Parathyroid adenoma (tissue), 2 donors: ENCODE measurements around the gene HBA1.
A peak's percentile ranks its signal among the peaks of the same experiment; 100 is the strongest.
"Not testable (repeated sequence)": the region's sequence is repeated elsewhere in the genome, so short reads cannot be mapped to it uniquely, and the experiment has no call there.

Source experiments
- H2AFZ ChIP-seq: fragments of 300-600 bp; sonication (generic); one replicate; pipeline ENCODE4 v1.7.0; 2017; ENCODE audit warnings: antibody characterized with exemption, mild to moderate bottlenecking
- H3K27ac ChIP-seq: fragments of 300-600 bp; sonication (generic); one replicate; pipeline ENCODE4 v1.7.0; 2017
- H3K27me3 ChIP-seq: fragments of 300-600 bp; sonication (generic); one replicate; pipeline ENCODE4 v1.7.0; 2017; ENCODE audit warnings: low read length; ENCODE audit not compliant: control insufficient read depth, insufficient read depth
- H3K36me3 ChIP-seq: fragments of 300-600 bp; sonication (generic); one replicate; pipeline ENCODE4 v1.7.0; 2017; ENCODE audit warnings: low read length; ENCODE audit not compliant: control insufficient read depth, insufficient read depth
- H3K4me1 ChIP-seq: fragments of 300-600 bp; sonication (generic); one replicate; pipeline ENCODE4 v1.7.0; 2017; ENCODE audit warnings: control low read depth
- H3K4me2 ChIP-seq: fragments of 300-600 bp; sonication (generic); one replicate; pipeline ENCODE4 v1.7.0; 2017; ENCODE audit warnings: low read length
- H3K4me3 ChIP-seq: fragments of 300-600 bp; sonication (generic); one replicate; pipeline ENCODE4 v1.7.0; 2017; ENCODE audit warnings: low read depth, low read length
- H3K79me2 ChIP-seq: fragments of 300-600 bp; sonication (generic); one replicate; pipeline ENCODE4 v1.7.0; 2017; ENCODE audit warnings: control low read depth
- H3K9ac ChIP-seq: fragments of 300-600 bp; sonication (generic); one replicate; pipeline ENCODE4 v1.7.0; 2017; ENCODE audit warnings: mild to moderate bottlenecking
- H3K9me3 ChIP-seq: fragments of 300-600 bp; sonication (generic); one replicate; pipeline ENCODE4 v1.7.0; 2017; ENCODE audit warnings: low read length; ENCODE audit not compliant: control insufficient read depth
- TF ChIP-seq, protein P1 (sequence below): fragments of 300-600 bp; sonication (generic); IDR thresholded peaks from one replicate; pipeline ENCODE4 v1.7.0; 2017; ENCODE audit warnings: antibody characterized with exemption, mild to moderate bottlenecking
- donor health status: primary hyperparathyroidism.

HBA1 gene

DNA sequence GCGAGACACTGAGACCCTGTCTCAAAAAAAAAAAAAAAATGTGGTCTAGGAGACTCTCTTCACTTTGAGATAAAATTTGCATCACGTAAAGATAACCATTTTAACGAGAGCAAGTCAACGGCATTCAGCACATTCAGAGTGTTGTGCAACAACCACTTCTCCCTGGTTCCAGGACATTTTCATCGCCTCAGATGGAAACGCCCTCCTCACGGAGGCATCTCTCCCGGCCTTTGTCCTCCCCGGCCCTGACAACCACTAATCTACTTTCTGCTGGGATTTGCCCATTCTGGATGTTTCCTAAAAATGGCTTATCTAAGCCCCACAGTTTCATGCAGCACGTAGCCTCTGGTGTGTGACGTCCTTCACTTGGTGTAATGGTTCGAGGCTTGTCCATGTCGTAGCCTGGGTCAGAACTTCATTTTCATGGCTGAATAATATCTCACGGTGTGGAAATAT, 31.7 kb upstream of the HBA1 start:
- no peaks in the 10 kb centered on the region for H3K27me3 ChIP-seq
- H3K36me3 ChIP-seq: no peaks in the 10 kb centered on the region
- H3K27ac ChIP-seq: no peak overlapping the region
- peaks cover 5% of the 10 kb centered on the region for H3K4me1 ChIP-seq
- no peaks in the 10 kb centered on the region for H3K79me2 ChIP-seq
- TF ChIP-seq, protein P1, sequence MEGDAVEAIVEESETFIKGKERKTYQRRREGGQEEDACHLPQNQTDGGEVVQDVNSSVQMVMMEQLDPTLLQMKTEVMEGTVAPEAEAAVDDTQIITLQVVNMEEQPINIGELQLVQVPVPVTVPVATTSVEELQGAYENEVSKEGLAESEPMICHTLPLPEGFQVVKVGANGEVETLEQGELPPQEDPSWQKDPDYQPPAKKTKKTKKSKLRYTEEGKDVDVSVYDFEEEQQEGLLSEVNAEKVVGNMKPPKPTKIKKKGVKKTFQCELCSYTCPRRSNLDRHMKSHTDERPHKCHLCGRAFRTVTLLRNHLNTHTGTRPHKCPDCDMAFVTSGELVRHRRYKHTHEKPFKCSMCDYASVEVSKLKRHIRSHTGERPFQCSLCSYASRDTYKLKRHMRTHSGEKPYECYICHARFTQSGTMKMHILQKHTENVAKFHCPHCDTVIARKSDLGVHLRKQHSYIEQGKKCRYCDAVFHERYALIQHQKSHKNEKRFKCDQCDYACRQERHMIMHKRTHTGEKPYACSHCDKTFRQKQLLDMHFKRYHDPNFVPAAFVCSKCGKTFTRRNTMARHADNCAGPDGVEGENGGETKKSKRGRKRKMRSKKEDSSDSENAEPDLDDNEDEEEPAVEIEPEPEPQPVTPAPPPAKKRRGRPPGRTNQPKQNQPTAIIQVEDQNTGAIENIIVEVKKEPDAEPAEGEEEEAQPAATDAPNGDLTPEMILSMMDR: no peak
- no peak overlapping the region for H2AFZ ChIP-seq
- no peaks in the 10 kb centered on the region for H3K9me3 ChIP-seq
- no peak overlapping the region for H3K9ac ChIP-seq
- no peak overlapping the region for H3K4me2 ChIP-seq
- H3K4me3 ChIP-seq: no peak overlapping the region

DNA sequence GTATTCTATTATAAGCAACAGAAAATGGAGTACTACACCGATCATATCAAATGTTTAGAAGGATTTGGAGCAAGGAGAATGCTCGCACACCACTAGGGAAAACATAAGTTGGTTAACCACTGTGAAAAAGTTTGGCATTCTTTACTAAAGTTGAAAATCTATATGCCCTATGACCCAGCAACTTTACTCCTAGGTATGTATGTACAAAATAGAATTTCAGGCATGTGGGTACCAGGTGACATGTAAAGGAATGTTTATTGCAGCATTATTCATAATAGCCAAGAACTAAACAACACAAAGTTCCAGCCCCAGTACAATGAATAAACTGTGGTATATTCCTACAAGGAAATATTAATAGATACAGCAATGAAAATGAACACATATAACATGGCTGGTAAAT, 29.8 kb upstream of the HBA1 start:
- Histone ChIP-seq H2AFZ (no peak overlapping the region), H3K4me1 (peaks cover 5% of the 10 kb centered on the region), H3K9ac (no peak overlapping the region), H3K79me2 (no peaks in the 10 kb centered on the region), H3K4me2 (no peak overlapping the region), H3K9me3 (no peaks in the 10 kb centered on the region), H3K36me3 (no peaks in the 10 kb centered on the region), H3K27me3 (no peaks in the 10 kb centered on the region), H3K27ac (no peak overlapping the region), H3K4me3 (no peak overlapping the region)
- TF ChIP-seq, protein P1: no peak

DNA sequence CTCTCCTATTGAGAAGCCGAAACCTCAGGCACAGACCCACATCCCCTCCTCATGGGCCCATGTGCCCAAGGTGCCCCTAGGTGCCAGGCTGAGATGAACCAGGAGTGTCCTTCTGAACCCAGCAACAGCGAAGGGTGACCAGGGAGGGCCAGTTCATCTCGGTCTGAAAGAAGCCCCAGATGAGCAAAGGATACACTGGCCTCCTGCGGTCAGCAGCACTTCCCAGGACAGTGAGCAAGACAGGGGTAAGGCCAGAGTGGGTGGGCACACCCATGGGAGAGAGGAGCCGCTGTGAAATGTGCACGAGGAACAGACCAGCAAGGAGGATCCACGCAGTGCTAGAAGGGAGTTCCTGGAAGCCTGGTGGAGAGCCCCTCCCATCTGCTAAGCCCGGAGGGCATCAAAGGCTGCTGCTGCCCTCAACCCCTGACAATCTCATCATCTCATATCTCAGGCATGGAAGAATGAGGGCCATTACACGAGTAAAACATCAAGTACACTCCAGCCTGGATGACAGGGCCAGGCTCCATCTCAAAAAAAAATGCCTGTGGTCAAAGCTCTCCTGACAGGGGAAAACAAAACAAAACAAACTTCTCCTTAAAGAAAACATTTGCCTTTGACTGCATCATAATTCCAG, 27.3 kb upstream of the HBA1 start:
- Histone ChIP-seq H3K27me3 (no peaks in the 10 kb centered on the region), H3K36me3 (no peaks in the 10 kb centered on the region), H3K4me3 (no peak overlapping the region), H3K27ac (no peak overlapping the region), H3K9ac (no peak overlapping the region), H3K79me2 (no peaks in the 10 kb centered on the region), H3K9me3 (no peaks in the 10 kb centered on the region), H3K4me2 (no peak overlapping the region), H3K4me1 (peaks cover 5% of the 10 kb centered on the region), H2AFZ (peak overlapping the region; percentile 62)
- TF ChIP-seq, protein P1: no peak

DNA sequence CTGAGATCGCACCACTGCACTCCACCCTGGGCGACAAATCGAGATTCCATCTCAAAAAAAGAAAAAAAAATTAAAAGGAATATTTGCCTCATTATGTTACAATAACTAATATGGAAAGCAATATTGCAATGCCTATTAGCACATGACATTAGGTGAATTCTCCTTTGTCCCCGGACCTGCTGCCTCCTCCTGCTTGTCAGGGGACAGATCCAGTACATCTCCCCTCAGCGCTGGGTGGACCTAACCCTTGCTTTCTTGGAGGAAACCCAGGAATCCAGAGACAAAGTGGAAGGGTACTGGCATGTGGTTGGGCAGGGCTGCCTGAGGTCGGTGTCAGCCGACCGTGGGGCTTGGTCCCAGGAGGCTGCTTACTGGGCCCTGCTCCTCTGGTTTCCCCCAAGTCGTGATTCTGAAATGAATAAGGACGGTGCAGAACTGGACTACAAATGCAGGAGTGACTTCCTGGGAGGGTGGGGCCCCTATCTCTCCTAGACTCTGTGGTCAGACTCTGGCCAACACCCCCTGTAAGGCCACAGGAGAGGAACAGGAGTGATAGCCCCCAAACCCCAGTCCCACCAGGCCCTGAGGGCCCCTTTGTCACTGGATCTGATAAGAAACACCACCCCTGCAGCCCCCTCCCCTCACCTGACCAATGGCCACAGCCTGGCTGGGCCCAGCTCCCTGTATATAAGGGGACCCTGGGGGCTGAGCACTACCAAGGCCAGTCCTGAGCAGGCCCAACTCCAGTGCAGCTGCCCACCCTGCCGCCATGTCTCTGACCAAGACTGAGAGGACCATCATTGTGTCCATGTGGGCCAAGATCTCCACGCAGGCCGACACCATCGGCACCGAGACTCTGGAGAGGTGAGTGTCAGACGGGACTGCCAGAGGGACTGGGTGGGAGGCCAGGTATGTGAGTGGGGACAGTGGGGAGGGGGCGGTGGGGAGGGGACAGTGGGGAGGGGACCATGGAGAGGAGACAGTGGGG, 24.0 kb upstream of the HBA1 start, which contains the start of gene HBZ:
Gene HBZ, plus strand, starts transcription at position 504 of the 988 bp plus-strand sequence. Its CDS starts 266 bp downstream, at position 770.
- Histone ChIP-seq H3K4me3 (no peak within 1 kb of the TSS), H3K9me3 (no peaks in the 10 kb centered on the region), H3K4me2 (no peak within 1 kb of the TSS), H3K9ac (no peak within 1 kb of the TSS), H2AFZ (no peak within 1 kb of the TSS), H3K27me3 (no peaks in the 10 kb centered on the region), H3K4me1 (peaks cover 5% of the 10 kb centered on the region), H3K27ac (no peak within 1 kb of the TSS), H3K36me3 (no peaks in the 10 kb centered on the region), H3K79me2 (no peaks in the 10 kb centered on the region)
- TF ChIP-seq, protein P1: no peak

DNA sequence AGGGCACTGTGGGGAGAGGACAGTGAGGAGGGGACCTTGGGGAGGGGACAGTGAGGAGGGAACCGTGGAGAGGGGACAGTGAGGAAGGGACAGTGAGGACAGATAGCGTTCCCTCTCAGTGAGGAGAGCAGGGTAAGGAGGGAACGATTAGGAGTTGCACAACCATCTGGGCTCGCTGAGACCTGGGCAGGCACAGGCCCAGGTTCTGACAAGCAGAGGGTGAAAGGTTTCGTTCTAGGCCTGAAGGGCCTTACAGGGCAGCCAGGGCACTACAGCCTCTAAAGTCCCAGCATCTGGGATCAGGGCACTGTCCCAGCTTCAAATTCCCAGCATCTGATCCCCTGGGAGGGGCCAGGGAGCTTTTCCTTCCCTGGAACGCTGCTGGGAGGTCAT, 23.4 kb upstream of the HBA1 start:
- H3K4me3 ChIP-seq, H3K4me2 ChIP-seq, H3K9me3 ChIP-seq, H3K79me2 ChIP-seq, H3K27me3 ChIP-seq, H3K4me1 ChIP-seq, H3K9ac ChIP-seq, H3K36me3 ChIP-seq, H3K27ac ChIP-seq, H2AFZ ChIP-seq: not testable (repeated sequence)

- not testable (repeated sequence) for H3K36me3 ChIP-seq, H3K27me3 ChIP-seq, H3K4me3 ChIP-seq, H3K9me3 ChIP-seq, H2AFZ ChIP-seq, H3K79me2 ChIP-seq, H3K4me1 ChIP-seq, H3K27ac ChIP-seq, H3K9ac ChIP-seq, H3K4me2 ChIP-seq
These were observed 22.8 kb upstream of the HBA1 start for GRCh38 chr16:153550-154216.
